GM21526 (cell line): Measurements from ENCODE around the gene RNF11.
"Not testable (repeated sequence)": the region's sequence is repeated elsewhere in the genome, so short reads cannot be mapped to it uniquely, and the experiment has no call there.

Source experiments
- ATAC-seq: cut with Tn5 transposase; IDR thresholded peaks from one replicate; pipeline ENCODE4 v1.9.1; 2021; ENCODE audit warnings: moderate library complexity; ENCODE audit not compliant: unreplicated experiment, low FRiP score

RNF11 gene

GRCh38 chr1:51235673-51236530, at the start of gene RNF11:
RNF11 (plus strand) TSS chr1:51236273; CDS start chr1:51236757, 484 bp downstream.
- peak; percentile 72 for ATAC-seq

GRCh38 chr1:51188230-51188629, 47.8 kb upstream of the RNF11 start:
- no peak for ATAC-seq

GRCh38 chr1:51189421-51190073, 46.5 kb upstream of the RNF11 start:
- ATAC-seq = no peak

GRCh38 chr1:51190961-51191360, 45.1 kb upstream of the RNF11 start:
- no peak for ATAC-seq

GRCh38 chr1:51192213-51192843, 43.7 kb upstream of the RNF11 start:
- no peak for ATAC-seq

- no peak for ATAC-seq
Measured at GRCh38 chr1:51193564-51193963, 42.5 kb upstream of the RNF11 start.

- peak; percentile 85 for ATAC-seq
Measured at GRCh38 chr1:51203121-51203873, 32.8 kb upstream of the RNF11 start.

GRCh38 chr1:51203874-51204245, 32.2 kb upstream of the RNF11 start:
- no peak for ATAC-seq

- ATAC-seq = no peak
Measured at GRCh38 chr1:51210055-51210454, 26.0 kb upstream of the RNF11 start.

- ATAC-seq = no peak
Measured at GRCh38 chr1:51210676-51211075, 25.4 kb upstream of the RNF11 start.

GRCh38 chr1:51214615-51215131, 21.4 kb upstream of the RNF11 start:
- no peak for ATAC-seq

GRCh38 chr1:51215169-51215568, 20.9 kb upstream of the RNF11 start:
- no peak for ATAC-seq

GRCh38 chr1:51216631-51217030, 19.4 kb upstream of the RNF11 start:
- no peak for ATAC-seq

GRCh38 chr1:51217101-51217500, 19.0 kb upstream of the RNF11 start:
- ATAC-seq = no peak

- no peak for ATAC-seq
Measured at GRCh38 chr1:51218570-51218969, 17.5 kb upstream of the RNF11 start.

GRCh38 chr1:51219022-51219421, 17.1 kb upstream of the RNF11 start:
- no peak for ATAC-seq

- ATAC-seq = not testable (repeated sequence)
Measured at GRCh38 chr1:51221529-51221928, 14.5 kb upstream of the RNF11 start.

- ATAC-seq = no peak
Measured at GRCh38 chr1:51222136-51222787, 13.8 kb upstream of the RNF11 start.

- ATAC-seq = no peak
Measured at GRCh38 chr1:51222809-51223208, 13.3 kb upstream of the RNF11 start.

GRCh38 chr1:51224255-51224654, 11.8 kb upstream of the RNF11 start:
- no peak for ATAC-seq
